HG03460 (cell line): ENCODE data around the gene CIROP.
A peak's percentile ranks its signal among the peaks of the same experiment; 100 is the strongest.

ENCODE experiments used
- ATAC-seq: cut with Tn5 transposase; IDR thresholded peaks from one replicate; pipeline ENCODE4 v1.9.1; 2021; ENCODE audit not compliant: unreplicated experiment

Gene CIROP

GRCh38 chr14:23132970-23133369 is 28.2 kb upstream of the CIROP start:
- ATAC-seq = no peak

- no peak for ATAC-seq
Measured at GRCh38 chr14:23131482-23131881, 26.7 kb upstream of the CIROP start.

GRCh38 chr14:23130871-23131270 is 26.1 kb upstream of the CIROP start:
- ATAC-seq = no peak

- ATAC-seq = no peak
Measured at GRCh38 chr14:23129759-23130316, 25.0 kb upstream of the CIROP start.

- no peak for ATAC-seq
Measured at GRCh38 chr14:23128969-23129758, 24.4 kb upstream of the CIROP start.

- no peak for ATAC-seq
Measured at GRCh38 chr14:23127861-23128260, 23.1 kb upstream of the CIROP start.

GRCh38 chr14:23126548-23127278 is 21.9 kb upstream of the CIROP start:
- no peak for ATAC-seq

GRCh38 chr14:23125933-23126524 is 21.2 kb upstream of the CIROP start:
- no peak for ATAC-seq

- no peak for ATAC-seq
Measured at GRCh38 chr14:23125011-23125410, 20.2 kb upstream of the CIROP start.

- no peak for ATAC-seq
Measured at GRCh38 chr14:23124337-23124954, 19.7 kb upstream of the CIROP start.

GRCh38 chr14:23123419-23123818 is 18.6 kb upstream of the CIROP start:
- no peak for ATAC-seq

- no peak for ATAC-seq
Measured at GRCh38 chr14:23122086-23122485, 17.3 kb upstream of the CIROP start.

GRCh38 chr14:23121361-23121771 is 16.6 kb upstream of the CIROP start:
- ATAC-seq = peak; percentile 50

- peak; percentile 81 for ATAC-seq
Measured at GRCh38 chr14:23120541-23121251, 15.9 kb upstream of the CIROP start.

- no peak for ATAC-seq
Measured at GRCh38 chr14:23119363-23120327, 14.9 kb upstream of the CIROP start.

GRCh38 chr14:23118506-23119362 is 13.9 kb upstream of the CIROP start, which contains the start of gene CEBPE:
CEBPE (minus strand) TSS chr14:23119255; CDS start chr14:23119091, 164 bp downstream.
- no peak for ATAC-seq

- ATAC-seq = no peak
Measured at GRCh38 chr14:23117371-23118020, 12.7 kb upstream of the CIROP start.

GRCh38 chr14:23115918-23116317 is 11.1 kb upstream of the CIROP start:
- ATAC-seq = no peak
